WTC11 (cell line): ENCODE results near the gene CENPS.

Experiments used
- CREM ChIP-seq: sonication (generic); formaldehyde crosslinking; IDR thresholded peaks from 2 replicates; pipeline ENCODE4 v1.8.1; 2022; ENCODE audit warnings: mild to moderate bottlenecking, missing genetic modification reagents, moderate library complexity
- CTCF ChIP-seq: fragments of 200-600 bp; IDR thresholded peaks from 2 replicates; pipeline ENCODE4 v1.8.0; 2022; ENCODE audit warnings: antibody characterized with exemption
- E2F1 ChIP-seq: sonication (generic); formaldehyde crosslinking; IDR thresholded peaks from 2 replicates; pipeline ENCODE4 v1.8.0; 2022; ENCODE audit warnings: mild to moderate bottlenecking, missing genetic modification reagents
- ESRRA ChIP-seq: sonication (generic); formaldehyde crosslinking; IDR thresholded peaks from 2 replicates; pipeline ENCODE4 v1.8.1; 2022; ENCODE audit warnings: mild to moderate bottlenecking, missing genetic modification reagents, borderline replicate concordance
- ETV6 ChIP-seq: sonication (generic); formaldehyde crosslinking; IDR thresholded peaks from 2 replicates; pipeline ENCODE4 v1.8.1; 2022; ENCODE audit warnings: mild to moderate bottlenecking, missing genetic modification reagents
- MYBL2 ChIP-seq: sonication (generic); formaldehyde crosslinking; IDR thresholded peaks from 2 replicates; pipeline ENCODE4 v1.8.1; 2023; ENCODE audit warnings: mild to moderate bottlenecking, moderate library complexity, missing genetic modification reagents
- NFYB ChIP-seq: sonication (generic); formaldehyde crosslinking; conservative IDR thresholded peaks from 2 replicates; pipeline ENCODE4 v1.8.0; 2022; ENCODE audit warnings: low read depth, missing genetic modification reagents
- SP1 ChIP-seq: sonication (generic); formaldehyde crosslinking; conservative IDR thresholded peaks from 2 replicates; pipeline ENCODE4 v1.8.1; 2022; ENCODE audit warnings: missing genetic modification reagents
- ZBTB43 ChIP-seq: sonication (generic); formaldehyde crosslinking; IDR thresholded peaks from 2 replicates; pipeline ENCODE4 v1.8.1; 2023; ENCODE audit warnings: mild to moderate bottlenecking, missing genetic modification reagents
- ZNF317 ChIP-seq: sonication (generic); formaldehyde crosslinking; IDR thresholded peaks from 2 replicates; pipeline ENCODE4 v1.8.1; 2023; ENCODE audit warnings: low read depth, mild to moderate bottlenecking, moderate library complexity, missing genetic modification reagents, borderline replicate concordance

GRCh38 chr1:10437052-10437451, 6.8 kb downstream of the CENPS start:
- TF ChIP-seq MYBL2 (CRISPR knock-in tag): no peak
- no peak for TF ChIP-seq ETV6
- TF ChIP-seq CTCF: no peak
- TF ChIP-seq ESRRA: no peak
- no peak for TF ChIP-seq ZBTB43
- TF ChIP-seq NFYB (CRISPR knock-in tag): no peak
- no peak for TF ChIP-seq CREM
- TF ChIP-seq SP1 (CRISPR knock-in tag): no peak
- TF ChIP-seq E2F1: no peak
- no peak for TF ChIP-seq ZNF317 (CRISPR knock-in tag)
